Suppressor macrophage (primary cell): ENCODE data around the gene DBNL.

Experiments
- DNase-seq, 4 experiments: peaks; one replicate each; pipeline ENCODE4 v3.0.0-alpha.2; 2020 to 2022

DBNL gene

GRCh38 chr7:44078521-44078920 lies 34.0 kb downstream of the DBNL start:
- DNase-seq, result no peak

- no peak for DNase-seq
These were observed 35.0 kb downstream of the DBNL start for GRCh38 chr7:44079331-44080021.

DNA sequence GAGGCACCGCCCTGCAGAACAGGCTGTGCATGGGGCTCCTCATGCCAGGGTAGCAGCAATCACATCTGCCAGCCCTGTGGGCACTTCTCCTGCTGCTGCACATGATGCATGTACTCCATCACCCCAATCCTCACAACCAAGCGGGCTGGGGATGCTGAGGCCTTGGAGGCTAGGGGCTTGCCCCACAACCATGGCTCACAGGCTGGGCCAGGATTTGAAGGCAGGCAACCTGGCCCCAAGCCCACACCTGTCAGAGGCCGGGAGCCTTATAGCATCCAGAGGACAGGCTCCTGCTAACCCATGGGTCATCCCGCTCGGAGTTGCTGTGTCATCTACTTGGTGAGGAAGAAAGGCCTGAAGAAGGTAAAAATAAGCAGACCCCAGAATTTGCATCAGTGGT lies 35.6 kb downstream of the DBNL start:
- no peak for DNase-seq

DNA sequence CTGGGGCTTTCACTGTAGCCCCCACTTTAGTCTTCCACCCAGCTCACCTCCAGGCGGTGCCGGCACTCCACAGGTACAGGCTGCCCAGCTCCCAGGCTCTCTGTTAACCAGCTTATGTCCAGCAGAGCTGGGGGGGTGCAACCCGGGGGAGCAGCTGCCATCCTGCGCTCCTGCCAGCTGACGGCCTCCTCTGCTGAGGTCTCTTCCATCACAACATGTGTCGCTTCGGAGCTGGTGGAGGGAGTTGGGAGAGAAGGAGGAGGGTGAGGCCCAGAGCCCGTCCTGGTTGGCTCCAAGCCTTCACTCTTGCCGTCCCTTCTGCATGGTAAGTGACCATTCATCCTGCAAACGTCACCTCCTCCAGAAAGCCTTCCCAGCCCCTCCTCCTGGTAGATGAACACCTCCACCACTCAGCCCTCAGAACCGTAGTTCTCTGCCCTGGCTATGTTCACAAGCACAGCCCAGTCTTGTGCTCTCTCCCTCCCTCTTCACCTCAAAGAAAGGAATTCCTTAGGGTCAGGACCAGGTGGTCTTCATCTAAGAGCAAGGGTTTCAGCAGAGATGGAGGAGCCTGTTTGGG lies 36.3 kb downstream of the DBNL start:
- no peak for DNase-seq

DNA sequence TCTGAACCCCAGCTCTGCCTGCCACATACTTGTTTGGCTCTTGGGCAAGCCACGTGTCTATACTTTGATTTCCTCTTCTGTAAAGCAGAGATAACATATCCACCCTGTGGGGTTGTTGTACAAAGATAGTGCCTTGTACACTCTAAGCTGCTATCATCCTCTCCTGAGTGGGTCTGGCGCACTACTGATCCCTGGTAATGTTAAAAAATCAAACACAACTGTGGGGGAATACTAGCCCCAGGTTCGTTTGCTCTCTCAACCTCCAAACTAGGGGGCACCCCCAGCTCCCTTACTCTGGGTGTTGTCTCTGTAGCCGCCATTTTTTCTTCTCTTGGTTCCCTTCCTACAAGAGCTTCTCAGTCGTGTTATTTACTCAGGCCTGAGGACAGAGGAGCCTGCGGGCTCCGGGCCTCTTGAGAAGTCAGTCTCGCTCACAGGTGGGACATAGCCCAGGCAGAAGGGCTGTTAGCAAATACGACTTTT lies 36.8 kb downstream of the DBNL start:
- no peak for DNase-seq

GRCh38 chr7:44082541-44083207 lies 38.2 kb downstream of the DBNL start:
- DNase-seq, result peak; percentile 98 to 100 (median 99)

- no peak for DNase-seq
These were observed 39.3 kb downstream of the DBNL start for GRCh38 chr7:44083796-44084195.

DNA sequence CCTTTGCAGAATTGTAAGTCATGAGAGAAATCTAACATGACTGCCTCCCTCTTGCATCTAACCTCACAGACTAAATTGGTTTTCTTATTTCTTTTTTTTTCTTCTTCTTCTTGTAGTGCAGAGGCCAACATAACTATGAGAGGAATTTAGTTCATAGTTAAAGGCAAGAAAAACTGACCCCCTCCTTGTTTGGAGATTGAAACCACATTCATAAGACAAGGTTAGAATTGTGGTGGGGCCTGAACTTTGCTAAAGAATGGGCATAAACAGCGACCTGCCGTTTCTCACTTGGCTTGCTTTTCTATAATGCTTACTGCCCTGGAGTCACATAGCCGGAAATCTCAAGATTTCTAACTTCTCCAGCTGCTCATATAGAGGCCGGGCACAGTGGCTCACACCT lies 40.2 kb downstream of the DBNL start:
- DNase-seq, result no peak

- DNase-seq, result no peak
These were observed 41.0 kb downstream of the DBNL start for GRCh38 chr7:44085546-44085945.

DNA sequence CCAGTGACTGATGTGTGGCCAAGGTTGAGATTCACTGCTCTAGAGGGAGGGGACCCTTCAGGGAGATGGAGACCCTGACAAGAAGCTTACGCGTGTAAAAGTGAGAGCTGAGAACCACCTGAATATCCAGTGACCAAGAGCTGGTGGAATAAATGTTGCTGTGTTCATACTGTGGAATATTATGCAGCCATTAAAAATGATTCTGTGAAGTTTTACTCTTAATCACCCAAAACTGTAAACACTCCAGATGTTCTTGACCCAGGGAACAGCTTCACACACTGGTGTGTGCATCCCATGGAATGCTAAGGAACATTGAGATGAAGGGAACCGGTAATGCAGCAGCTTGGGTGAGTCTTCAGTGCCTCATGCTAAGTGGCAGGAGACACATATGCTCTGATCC lies 42.1 kb downstream of the DBNL start:
- no peak for DNase-seq

DNA sequence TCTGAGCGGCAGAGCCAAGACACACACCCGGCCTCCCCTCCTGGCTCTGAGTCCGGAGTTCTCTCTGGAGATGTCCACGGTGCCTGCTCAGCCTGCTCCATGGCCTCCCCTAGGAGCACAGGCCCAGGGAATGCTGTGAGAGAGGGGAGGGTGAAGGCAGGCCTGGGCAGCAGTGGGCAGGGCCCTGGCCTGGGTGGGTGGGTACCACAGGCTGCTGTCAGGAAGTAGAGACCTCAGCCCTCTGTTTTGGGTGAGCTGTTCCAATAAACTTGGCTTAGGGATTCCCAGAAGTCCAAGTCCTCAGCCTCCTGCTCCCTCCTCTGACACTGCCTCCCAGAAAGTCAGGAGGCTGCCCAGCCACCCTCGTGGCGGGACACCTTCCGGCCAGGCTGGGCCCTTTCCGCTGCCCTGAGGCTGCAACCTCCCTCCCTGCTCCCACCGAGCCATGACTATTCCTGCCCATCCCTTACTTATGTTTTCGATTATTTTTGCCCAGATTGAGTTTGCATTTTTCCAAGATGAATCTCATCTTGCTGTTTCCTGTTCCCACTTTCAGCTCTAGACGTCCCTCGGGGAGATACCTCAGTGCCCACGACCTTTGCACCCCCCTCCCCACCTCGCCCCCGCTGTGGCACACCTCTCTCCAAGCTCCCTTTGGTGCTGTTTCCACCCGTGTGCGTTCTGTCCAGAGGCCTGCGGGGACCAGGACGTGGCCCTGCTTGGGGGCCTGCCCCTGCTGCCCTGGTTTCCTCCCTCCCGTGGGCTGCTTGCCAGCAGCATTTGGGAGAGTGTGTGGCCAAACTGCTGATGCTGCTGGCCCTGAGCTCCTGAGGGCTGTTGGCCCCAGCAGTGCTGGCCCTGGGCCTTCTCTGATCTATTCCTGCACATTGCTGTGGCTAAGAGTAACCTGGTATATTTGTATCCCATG lies 43.7 kb downstream of the DBNL start:
- DNase-seq, result no peak

DNA sequence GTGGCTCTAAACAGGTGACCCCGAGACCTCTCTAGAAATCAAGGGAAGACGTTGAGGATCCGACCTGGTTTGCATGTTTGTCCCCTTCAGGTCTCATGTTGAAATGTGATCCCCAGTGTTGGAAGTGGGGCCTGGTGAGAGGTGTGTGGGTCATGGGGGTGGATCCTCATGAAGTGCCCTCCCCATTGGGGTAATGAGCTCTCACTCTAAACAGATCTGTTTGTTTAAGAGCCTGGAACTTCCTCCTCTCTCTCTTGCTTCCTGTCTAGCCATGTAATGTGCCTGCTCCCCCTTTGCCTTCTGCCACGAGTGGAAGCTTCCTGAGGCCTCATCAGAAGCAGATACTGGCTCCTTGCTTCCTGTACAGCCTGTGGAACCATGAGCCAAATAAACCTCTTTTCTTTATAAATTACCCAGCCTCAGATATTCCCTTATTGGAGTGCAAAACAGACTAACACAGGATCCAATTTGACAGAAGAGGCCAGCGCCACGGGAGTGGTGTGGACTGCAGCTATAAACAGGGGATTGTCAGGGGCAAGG lies 48.7 kb downstream of the DBNL start:
- DNase-seq, result no peak

GRCh38 chr7:44094365-44094764 lies 49.9 kb downstream of the DBNL start:
- DNase-seq, result peak in 1 of 4 experiments; percentile 25

DNA sequence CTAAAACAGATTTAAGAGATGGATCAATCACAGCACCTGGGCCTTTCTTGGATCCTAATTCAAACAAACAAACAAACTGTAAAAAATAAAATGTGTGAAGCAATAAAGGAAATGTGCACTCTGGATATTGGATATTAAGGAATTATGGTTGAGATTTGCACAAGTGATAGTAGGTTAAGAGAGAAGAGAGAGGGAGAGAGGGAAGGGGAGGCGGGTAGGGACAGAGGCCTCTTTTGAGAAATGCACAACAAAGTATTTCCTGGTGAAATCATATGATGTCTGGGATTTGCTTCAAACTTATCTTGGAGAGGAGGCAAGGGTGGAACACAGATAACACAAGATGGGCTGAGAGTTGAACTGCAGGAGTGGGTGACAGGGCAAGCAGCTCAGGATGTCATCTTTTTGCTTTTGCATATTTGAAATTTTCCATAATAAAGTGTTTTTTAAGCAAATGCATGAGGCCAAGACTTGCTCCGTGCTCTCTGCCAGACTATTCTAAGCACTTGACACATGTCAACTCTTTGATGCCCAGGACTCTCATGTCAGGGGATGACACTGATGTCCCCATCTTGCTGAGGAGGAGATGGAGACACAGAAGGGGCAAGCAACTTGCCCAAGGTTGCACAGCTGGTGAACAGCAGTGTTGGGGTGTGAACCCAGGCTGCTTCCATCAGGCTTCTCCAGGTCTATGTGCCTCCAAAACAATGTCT lies 50.5 kb downstream of the DBNL start:
- DNase-seq, result no peak

DNA sequence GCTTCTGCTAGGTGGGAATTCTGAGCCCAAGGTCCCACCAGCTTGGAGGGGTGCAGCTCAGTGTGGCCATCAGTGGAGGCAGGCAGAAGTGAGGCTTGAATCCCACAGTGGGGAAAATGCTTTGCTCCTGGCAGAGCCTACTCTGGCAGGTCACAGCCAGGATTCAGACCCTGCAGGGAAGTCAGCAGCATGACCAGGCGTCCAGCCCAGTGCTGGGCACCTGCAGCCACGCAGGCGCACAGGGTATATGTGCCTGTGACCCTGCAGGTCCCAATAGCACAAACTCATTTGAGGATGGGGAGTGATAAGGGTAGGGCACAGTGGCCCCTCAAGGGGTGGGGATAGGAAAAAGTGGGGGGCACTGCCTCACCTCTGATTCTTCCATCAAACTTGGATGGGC lies 51.3 kb downstream of the DBNL start:
- DNase-seq, result no peak

DNA sequence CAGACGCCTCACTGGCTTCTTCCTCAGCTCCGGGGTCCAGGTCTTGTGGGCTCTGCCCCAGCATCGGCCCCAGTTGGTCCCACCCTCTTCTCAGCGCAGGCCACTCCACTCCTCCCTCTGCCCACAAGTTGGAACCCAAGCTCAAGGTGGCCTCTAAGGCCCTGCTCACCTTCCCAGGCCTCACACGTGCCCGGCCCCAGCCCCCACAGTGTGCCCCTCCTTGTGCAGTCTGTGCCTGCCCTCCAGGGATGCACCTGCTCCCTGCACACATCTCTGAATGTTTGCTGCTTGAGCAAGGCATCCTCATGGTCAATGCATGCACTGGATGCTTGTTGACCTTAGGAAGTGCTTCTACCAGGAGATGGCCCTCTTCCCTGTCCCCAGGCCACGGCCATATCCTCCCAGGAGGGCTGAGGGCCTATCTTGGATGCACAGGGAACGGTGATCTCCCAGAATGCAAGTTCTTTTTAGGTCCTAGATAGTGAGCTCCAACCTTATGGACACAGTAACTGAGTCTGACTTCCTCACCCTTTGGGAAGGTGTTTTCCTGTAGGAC lies 51.9 kb downstream of the DBNL start:
- DNase-seq, result no peak

DNA sequence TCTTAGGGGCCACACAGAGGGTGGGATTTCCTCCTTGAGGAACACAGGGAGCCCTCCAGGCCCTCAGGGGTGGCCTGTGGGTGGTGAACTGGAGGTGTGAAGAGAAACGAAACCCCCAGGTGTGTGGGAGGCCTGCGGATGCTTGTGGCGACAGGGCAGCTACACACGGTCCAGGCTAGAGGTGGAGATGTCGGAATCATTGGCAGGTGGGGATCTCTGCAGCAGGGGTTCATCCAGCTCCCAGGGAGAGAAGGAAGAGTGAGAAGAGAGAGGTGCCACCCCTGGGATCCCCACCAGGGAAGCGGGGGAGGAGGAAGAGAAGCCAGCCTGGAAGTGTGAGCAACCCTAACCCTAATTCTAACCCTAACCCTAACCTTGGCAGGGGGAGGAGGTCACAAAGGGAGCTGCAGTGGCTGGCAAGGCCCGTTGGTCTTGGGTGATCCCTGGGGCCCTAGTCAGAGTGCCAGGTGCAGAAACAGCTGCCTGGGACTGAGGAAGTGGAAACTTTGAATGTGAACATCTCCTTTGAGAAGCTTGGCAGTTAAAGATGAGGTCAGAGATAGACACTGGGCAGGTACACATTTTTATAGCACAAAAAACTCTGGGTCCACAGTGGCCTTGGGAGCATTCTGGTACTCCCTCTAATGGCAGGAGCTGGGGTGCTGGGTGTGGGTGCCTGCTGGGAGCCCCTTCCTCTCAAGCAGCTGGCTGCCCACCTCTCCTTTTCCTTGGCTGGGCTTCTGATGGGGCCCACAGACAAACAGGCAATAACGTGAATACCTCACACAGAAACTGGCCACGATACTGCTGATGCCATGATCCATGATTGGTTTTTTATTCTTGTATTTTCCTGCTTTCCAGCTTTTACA lies 52.8 kb downstream of the DBNL start:
- no peak for DNase-seq

- no peak for DNase-seq
These were observed 53.9 kb downstream of the DBNL start for GRCh38 chr7:44098092-44099068.

- no peak for DNase-seq
These were observed 55.2 kb downstream of the DBNL start for GRCh38 chr7:44099669-44100068.
